ENCODE data around the gene LRP1B.

The LRP1B gene

DNA sequence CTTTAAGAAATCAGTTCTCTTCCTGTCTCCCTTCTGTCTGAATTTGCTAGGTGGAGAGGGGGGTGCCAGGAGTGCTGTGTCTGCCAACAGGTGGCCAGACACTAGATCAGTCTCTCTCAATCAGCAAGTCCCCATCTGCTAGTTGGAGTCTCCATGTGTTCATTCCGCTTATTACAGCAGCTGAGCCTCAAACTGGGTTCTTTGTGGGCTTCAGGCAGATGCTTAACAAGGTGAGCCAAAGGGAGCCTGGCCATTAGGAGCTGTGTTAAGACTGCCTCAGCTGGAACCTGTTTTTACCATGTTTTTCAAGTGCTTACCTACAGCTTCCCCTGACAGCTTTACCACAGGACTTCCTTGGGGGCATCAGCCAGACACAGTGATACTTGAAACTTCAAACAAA, 401.9 kb downstream of the LRP1B start:
- no peak for DNase-seq

DNA sequence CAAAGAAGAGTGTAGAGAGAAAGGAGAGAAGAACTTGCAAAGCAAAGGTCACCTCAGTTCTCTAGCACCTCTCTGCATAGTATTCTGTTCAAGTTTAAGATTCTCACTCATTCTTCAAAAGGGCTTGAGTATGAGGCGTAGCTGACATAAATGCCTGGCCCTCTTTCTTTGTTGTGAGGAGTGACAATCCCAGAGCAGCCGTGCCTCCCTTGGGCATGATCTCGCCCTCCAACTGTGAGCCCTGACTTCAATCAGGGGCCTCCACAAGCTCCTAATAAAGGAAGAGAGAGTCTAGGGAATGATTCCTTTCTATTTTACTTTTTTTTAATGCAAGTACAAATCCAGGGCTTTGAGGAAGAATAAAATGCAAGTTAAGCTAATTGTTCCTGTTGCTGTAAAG, 402.7 kb downstream of the LRP1B start:
- no peak for DNase-seq

DNA sequence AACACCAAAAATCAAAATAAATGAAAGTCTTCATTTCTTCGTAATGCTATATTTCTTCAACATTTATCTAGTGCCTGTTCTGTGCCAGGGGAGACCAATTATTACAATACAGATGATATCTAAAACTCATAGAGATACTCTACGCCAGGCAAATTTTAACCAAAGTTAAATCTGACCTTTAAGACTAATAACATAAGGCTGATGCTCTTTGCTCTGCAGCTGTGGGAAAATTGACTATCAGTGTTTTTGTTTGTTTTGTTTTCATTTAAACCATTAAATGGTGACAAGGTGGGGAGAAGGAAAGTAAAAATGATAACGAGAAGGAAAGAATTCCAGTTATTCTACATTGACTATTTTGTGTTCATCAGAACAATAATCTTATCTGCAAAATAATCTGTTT, 406.4 kb downstream of the LRP1B start:
- DNase-seq = no peak

DNA sequence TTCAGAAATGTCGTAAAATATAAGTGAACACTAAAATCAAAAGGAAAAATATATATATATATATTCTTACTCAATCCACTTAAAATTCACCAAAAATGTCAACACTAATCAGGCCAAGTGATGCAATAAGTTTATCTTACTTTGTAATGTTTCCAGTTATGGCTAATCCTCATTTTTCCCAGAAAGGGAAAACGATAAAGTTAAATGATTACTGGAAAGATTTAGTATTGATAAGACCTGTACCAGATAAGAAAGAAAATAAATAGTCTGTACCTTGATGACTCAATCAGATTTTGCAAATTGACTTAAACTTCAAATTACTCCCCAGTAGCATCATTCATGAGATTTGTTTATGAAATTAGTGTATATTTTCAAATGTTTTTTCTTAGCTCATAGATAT, 407.0 kb downstream of the LRP1B start:
- DNase-seq = no peak

DNA sequence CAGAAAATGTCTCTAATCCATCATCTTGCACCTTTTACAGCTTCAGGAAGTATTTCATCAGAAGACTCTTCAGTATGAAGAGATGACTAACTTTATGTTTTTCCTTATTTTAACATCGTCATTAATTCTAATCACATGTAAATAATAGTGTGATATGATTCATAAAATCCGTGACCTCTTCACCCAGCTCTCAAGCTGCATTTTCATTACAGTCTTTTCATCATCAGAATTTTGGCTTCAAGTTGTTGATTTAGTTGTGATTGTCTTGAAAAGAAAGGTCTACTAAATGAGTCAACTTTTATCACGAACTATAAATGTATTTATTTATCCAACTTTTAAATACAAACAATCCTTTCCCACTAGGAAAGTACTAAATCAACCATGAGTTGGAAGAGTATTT, 410.3 kb downstream of the LRP1B start:
- no peak for DNase-seq

DNA sequence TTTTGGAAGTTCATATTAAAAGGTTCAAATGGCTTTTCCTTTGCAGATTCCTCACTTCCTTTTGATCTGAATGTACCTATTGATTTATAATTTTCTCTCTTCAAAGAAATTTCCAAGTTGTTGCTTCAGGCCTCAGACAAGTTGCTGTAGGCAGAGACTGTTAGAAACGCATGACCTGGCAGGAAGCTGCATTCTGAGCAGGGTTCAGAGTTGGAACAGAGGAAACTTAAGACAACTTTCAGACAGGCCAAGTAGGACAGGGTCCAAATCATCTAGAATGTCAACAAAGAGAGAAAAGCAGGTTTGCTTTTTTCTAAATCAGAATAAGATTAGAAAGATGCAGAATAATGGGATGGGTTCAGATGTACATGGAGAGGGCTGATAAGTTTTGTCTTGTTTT, 416.3 kb downstream of the LRP1B start:
- DNase-seq = no peak

DNA sequence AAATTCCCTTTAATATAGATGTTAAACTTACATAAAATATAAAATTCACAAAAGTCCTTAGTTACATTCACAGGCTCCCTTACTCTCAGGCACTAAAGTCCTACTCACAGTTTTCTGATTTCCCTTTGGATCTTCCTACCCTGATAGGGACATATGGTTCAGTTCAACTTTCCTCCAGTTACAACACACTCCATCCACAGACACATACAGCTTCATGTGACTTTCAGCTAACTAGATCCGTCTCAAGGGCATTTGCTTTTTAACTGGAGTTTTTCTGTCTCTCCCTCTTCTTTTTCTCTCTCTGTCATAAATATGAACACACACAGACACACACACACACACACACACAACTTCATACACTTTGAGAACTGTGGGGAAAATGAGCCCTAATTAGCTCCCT, 419.2 kb downstream of the LRP1B start:
- no peak for DNase-seq

DNA sequence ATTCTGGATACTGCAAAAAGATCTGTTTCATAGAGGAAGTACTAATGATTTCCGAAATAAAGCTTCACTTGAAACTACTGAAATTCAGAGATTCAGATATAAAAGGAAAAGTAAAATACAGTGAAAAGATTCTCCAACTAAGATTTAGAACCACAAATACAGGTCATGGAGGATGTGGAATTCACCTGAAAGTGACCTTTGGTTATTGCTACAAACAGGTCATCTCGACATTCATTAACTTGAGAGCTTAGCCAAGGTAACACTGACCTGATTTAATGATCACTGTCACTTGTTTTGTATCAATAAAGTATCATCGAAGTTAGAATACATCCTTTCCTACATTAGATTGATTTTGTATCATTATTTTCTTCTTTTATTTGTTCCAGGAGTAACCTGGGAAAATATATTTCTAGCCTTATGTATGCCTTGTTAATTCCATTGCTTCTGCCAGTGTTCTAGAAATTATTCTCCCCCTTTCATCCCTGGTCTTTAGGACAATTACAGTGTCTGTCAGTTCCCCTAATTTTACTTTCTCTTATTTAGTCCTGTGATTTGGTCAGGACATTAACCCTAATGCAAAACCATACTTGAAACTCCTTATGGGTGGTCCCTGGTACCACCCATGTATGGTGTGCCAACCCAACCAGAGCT, 420.1 kb downstream of the LRP1B start:
- no peak for DNase-seq

DNA sequence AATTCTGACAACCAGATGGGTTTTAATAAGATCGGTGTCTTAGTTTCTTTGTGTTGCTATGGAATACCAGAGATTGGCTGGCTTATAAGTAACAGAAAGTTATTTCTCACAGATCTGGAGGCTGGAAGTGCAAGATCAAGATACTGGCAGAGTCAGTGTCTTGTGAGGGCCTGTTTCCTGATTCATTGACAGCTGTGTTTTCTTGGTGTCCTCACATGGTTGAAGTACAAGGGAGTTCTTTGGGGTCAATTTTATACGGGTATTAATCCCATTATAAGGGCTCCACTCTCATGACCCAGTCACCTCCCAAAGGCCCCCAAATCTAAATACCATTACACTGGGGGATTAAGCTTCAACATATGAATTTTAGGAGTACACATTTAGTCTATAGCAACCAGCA, 421.1 kb downstream of the LRP1B start:
- DNase-seq = no peak

DNA sequence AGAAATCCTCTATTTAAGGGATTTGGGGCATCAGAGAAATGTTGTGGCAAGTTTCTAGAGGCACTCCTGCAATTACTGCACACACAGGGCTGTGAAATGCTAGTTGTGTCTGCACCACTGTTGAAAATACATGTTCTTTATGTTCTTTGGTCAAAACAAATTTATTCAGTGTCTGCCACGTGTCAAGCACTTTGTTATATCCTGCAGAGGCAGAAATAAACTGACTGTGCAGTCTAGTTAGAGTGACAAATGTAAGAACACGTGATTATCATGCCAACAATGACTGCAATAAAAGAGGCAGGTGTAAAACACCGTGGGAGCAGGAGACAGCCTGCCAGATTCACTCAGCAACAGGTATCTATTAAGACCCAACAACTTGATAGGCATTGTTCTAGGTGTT, 423.3 kb downstream of the LRP1B start:
- no peak for DNase-seq

DNA sequence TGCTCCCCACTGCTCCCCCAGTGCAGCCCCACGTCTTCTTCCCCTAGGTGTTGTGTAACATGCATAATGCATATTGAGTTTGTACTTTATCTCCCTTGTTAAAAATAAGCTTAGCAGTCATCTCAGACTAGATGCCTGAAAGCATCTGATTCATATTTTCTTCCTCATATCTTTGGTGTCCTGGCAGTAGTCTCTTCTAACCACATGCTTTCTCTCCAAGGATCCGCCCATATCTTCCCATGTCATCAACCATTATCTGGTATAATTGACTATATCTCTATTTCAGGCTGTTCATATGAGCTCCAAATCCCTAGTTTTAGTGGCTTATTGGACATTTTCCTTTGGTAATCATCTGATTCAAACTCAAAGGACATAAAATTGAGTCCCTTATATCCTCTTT, 426.3 kb downstream of the LRP1B start:
- DNase-seq = no peak

DNA sequence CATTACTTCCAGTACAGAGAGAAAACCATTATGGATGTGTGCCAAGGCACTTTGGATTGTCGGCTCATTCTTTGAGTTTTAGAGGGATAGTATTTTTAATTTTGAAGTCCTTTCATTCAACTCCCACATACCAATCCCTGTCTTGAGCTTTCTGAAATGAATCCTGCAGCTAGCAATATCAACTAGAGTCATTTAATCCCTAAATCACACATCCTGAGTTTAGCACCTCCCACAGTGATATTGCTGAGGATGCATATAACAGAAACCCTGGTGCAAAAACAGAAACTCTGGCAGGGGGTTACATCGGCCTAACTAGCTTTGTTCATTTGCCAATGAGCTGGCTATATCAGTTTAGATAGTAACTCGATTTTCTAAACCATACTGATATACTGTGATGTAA, 427.3 kb downstream of the LRP1B start:
- DNase-seq = no peak

DNA sequence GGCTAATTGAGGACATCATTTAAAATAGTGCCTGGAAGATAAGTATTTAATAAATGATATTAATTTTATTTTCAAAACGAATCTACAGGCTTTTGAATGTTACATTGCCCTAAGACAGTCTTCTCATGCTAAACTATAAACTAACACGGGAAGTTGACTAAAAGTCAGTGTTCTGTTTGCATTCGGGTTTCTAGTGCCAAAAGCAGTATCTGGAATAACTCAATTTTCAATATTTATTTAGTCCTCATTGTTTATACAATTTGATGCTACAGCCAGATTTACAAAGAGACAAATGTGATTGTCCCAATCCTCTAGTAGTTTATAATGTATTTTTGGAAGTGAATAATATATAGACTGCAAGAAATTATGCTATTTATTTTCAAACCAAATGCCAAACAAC, 429.2 kb downstream of the LRP1B start:
- no peak for DNase-seq

DNA sequence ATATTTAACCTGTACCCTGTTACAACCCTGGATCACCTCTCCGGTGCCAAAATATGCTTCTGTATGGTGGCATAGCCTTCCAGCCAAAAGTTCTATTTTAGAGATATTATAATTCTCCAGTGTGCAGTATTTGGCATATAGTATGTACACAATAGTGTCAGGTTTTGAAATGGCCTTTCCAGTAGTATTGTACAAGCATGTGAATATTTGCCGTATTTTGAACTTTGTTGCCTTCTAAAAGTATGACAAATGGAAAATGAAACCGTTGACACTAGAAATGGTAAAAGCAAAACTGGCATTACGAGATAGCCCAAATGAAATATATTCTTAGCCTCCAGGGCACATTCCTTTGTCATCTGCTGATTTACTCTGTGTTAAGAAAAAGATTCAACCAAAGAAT, 431.2 kb downstream of the LRP1B start:
- no peak for DNase-seq

DNA sequence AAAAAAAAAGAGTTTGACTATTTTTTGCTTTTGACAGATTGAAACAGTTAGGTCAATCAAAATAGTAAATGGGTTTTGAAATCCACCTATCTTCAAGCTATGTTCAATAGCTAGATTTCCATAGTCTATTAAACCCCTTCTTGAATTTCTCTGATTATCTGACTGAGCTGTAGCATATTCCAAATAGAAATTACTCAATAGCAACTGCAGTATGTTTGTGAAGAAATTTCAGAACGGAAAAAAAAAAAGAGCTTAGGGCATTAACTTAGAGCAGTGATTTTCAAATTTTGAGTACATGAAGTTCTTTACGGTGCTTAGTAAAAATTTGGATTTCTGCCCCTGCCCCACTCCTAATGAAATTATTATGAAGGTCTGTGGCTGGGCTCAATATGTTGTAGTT, 432.3 kb downstream of the LRP1B start:
- DNase-seq = no peak

DNA sequence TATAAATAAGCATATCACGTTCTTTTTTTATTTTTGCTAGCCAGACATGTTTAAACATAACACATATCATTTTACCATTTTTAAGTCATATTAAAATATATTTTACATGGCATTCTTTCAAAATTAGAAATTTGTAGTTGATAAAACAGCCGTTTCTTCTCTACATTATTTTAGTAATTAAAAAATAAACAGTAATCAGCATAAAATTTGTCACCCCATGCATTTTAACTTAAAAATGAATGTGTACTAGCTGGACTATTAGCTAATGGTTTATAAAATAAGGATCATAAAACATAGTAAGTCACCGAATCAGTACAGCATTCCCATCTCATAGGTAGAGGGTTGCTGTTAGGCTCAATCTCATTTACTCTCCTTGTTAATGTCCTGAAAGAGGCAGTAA, 433.8 kb downstream of the LRP1B start:
- no peak for DNase-seq

DNA sequence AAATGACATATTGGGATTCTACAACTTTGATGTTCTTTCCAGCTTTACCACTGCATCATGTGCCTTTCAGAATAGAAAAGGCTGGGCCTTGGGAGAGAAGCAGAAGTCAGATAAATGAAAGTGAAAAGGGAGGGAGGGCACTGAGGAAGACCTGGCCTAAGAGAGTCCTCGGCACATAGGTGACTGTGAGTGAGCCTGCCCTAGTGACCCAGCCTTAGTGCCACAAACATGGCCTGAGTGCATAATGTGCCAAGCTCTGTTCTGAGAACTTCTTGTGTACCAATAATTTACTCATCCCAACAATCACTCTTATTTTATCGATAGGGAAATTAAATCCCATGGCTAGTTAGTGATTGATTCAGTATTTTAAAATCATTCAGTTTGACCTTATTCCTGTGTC, 436.6 kb downstream of the LRP1B start:
- no peak for DNase-seq

DNA sequence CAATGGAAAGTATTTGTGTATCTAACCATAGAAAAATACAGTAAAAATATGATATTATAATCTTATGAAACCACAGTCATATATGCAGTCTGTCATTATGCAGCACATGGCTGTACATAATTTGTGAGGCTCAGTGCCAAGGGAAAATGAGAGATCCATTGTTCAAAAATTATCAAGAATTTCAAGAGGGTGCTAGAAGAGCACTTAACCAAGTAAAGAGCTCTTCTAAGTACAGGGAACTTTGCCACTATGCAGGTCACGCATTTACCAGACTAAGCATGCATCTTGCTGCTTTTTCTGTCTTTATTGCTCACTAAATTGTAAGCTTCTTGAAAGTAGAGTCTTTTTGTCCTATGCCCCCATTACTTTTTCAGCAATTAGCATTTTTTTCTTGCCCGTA, 438.0 kb downstream of the LRP1B start:
- no peak for DNase-seq

DNA sequence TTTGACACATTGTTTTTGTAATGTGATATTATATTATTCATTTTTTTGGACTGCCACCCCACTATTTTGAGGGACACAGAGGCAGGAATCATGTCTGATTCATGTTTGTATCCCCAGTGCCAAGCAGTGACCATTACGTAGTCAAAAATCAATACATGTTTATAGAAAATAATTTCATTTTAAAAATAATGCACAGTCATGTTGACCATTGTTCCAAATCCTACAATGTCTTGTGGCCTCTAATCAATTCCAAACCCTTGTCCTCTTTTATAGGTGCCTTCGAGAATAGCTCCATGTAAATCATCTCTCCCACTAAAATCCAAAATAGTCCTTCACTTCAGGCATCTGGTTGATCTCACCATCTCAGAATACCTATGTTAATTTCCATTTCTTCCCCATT, 454.7 kb downstream of the LRP1B start:
- DNase-seq = no peak

DNA sequence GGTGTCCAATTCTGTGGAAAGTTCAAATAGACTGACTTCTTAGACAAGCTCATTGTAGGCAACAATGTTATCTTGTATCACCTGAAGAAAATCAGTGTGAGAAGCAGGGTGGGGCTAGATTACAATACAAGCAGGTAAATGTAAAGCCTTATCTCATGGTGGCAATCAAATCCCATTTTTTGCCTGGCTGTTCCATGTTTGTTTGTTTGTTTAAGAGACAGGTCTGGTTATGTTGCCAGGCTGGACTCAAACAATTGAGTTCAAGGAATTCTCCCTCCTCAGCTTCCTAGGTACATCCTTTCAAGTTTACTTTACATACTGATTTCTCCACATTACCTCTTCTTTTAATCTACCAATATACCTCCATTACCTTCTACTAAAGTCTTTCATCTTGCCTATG, 464.6 kb downstream of the LRP1B start:
- DNase-seq = no peak

DNA sequence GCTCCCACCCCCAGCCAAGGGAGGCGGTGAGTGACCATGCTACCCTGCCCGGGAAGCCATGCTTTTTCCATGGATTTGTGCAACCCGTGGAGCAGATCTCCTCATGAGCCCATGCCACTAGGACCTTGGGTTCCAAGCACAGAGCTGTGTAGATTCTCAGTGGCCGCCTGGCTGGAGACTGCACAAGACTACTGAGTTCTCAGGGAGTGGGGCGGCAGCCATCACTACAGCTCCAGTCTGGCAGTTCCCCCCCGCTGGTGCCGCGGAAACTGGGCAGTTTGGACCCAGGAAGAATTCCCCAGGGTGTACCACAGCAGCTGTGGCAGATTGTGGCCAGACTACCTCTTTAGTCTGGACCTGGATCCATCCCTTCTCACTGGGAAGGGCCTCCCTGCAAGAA, 470.6 kb downstream of the LRP1B start:
- DNase-seq = no peak

DNA sequence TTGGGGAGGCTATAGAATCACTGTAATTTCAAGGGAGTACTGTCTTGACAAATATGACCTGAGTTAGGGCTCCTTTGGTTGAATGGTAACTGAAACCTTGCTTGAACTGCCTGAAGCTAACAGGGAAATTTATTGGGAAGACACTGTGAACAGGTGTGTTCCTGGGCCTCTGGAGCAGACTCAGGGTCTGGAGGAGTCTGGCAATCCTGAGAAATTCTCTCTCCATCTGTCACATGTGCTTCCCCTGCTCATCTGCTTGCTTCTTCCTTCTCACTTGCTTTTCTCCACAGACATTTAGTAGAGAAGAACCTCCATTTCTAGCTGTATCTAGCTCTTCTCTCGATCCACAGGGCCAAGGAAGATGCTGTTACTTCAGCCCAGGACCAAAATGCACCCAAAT, 476.5 kb downstream of the LRP1B start:
- DNase-seq = no peak

DNA sequence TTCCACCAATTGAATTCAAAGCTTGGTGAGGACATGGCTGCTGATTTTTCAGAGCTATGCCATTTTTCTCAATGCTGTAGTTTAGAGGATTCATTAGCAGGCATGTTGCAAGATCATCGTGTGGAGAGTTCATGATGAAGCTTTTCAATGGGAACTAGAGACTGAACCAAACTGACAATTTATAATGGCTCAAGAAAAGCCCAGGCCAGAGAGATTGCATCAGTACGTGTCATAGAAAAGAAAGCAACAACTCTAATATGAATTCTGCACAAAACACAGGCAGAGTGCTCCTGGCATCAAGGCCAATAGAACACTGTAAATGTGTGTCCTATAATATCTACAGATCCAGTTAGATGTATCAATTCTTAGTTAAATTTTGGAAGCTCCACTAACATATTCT, 477.6 kb downstream of the LRP1B start:
- no peak for DNase-seq

DNA sequence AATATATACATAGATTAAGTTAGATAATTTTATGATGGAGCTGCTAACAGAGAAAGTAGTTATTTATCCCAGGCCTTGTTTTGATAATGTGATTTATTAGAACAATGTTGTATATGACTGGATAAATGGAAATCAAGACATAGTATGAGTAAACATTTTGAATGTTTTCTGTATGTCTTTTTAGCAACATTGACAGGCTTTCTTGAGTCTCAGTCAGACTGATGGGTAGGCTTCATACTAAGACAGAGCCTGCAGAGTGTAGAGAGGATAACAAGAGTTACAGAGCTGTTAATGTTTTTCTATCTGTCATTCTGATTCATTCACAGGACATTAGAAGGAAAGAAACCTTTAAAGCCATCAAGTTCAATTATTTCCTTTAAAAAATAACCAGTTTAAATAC, 478.5 kb downstream of the LRP1B start:
- no peak for DNase-seq

DNA sequence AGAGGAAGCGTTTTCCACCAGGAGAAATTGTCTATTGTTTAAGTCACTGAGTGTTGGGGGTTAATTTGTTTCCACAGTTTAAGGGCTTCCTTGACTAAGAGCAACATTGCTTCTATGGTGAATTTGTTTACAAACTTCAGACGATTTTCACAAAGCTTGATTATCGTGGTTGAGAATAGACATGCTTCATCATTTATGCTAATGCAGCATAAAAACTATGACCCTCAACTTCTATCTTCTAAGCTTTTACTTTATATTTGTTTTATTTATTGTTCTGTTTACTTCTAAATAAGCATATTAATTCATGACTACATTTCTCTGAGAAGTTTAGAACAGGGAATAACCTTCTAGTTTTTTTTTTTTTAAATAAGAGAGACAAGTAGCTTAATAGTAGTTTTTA, 483.5 kb downstream of the LRP1B start:
- DNase-seq = no peak

DNA sequence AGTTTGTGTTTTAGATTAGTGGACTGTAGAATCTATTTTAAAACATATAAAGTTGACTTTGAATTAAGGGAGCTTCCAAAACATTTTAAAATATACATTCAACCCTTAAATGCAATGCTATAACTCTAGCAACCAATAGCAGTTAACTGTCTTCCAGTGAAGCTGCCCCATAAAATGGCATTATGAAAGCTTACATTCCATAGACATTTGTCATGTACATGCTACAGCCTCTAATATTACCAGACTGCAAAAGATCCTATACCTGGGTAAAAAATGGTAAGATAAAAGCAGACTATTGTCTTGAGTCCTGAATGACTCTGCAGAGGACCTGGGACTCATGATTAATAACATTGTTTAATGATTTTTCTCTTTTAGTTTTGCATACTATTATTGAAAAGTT, 489.4 kb downstream of the LRP1B start:
- no peak for DNase-seq

Data from NCI-H1048 (cell line).